Skeletal muscle cell (primary cell): ENCODE results near the gene TIGD3.
A peak's percentile ranks its signal among the peaks of the same experiment; 100 is the strongest.

Experiments
- DNase-seq: peaks from one replicate; pipeline ENCODE4 v3.0.0-alpha.2; 2010; ENCODE audit warnings: low read depth
- H3K4me3 ChIP-seq: 2 replicates; pipeline ENCODE4 v1.5.1; 2011; ENCODE audit warnings: low read depth, mild to moderate bottlenecking, control low read depth, low read length, moderate library complexity

Gene TIGD3

GRCh38 chr11:65362320-65362931, 7.9 kb downstream of the TIGD3 start:
- no peak overlapping the region for H3K4me3 ChIP-seq
- no peak for DNase-seq

- H3K4me3 ChIP-seq: no peak overlapping the region
- no peak for DNase-seq
Measured at GRCh38 chr11:65362966-65363365, 8.4 kb downstream of the TIGD3 start.

- H3K4me3 ChIP-seq: no peak overlapping the region
- DNase-seq: no peak
Measured at GRCh38 chr11:65363770-65364169, 9.2 kb downstream of the TIGD3 start.

- H3K4me3 ChIP-seq: no peak overlapping the region
- peak; percentile 39 for DNase-seq
Measured at GRCh38 chr11:65366340-65366773, 11.8 kb downstream of the TIGD3 start.

- no peak for DNase-seq
- no peak overlapping the region for H3K4me3 ChIP-seq
Measured at GRCh38 chr11:65370659-65371049, 16.1 kb downstream of the TIGD3 start.

GRCh38 chr11:65373839-65374580, 19.5 kb downstream of the TIGD3 start:
- no peak for DNase-seq
- H3K4me3 ChIP-seq: no peak overlapping the region

- no peak for DNase-seq
- no peak overlapping the region for H3K4me3 ChIP-seq
Measured at GRCh38 chr11:65375012-65375411, 20.5 kb downstream of the TIGD3 start.

GRCh38 chr11:65376138-65376713, 21.7 kb downstream of the TIGD3 start:
- DNase-seq: no peak

GRCh38 chr11:65377036-65377435, 22.5 kb downstream of the TIGD3 start:
- no peak overlapping the region for H3K4me3 ChIP-seq
- DNase-seq: no peak

More at GRCh38 chr11:65376138-65376713, 21.7 kb downstream of the TIGD3 start:
- H3K4me3 ChIP-seq: no peak overlapping the region

GRCh38 chr11:65377777-65378176, 23.2 kb downstream of the TIGD3 start:
- DNase-seq: no peak
- no peak overlapping the region for H3K4me3 ChIP-seq

GRCh38 chr11:65378208-65378927, 23.8 kb downstream of the TIGD3 start:
- DNase-seq: no peak
- H3K4me3 ChIP-seq: no peak overlapping the region

- no peak overlapping the region for H3K4me3 ChIP-seq
- DNase-seq: no peak
Measured at GRCh38 chr11:65378928-65379638, 24.5 kb downstream of the TIGD3 start.

- no peak for DNase-seq
- no peak overlapping the region for H3K4me3 ChIP-seq
Measured at GRCh38 chr11:65379698-65380459, 25.3 kb downstream of the TIGD3 start.

- DNase-seq: no peak
- H3K4me3 ChIP-seq: no peak overlapping the region
Measured at GRCh38 chr11:65380460-65381119, 26.0 kb downstream of the TIGD3 start.

- DNase-seq: no peak
- H3K4me3 ChIP-seq: peak overlapping the region; percentile 24
Measured at GRCh38 chr11:65381716-65382032, 27.1 kb downstream of the TIGD3 start.

- H3K4me3 ChIP-seq: peak within 1 kb of the TSS; percentile 33
- DNase-seq: peak; percentile 99
Measured at GRCh38 chr11:65382033-65382803, 27.7 kb downstream of the TIGD3 start, which contains the start of gene SLC25A45. Gene SLC25A45, minus strand, starts transcription at chr11:65382646. Its CDS starts 695 bp downstream, at chr11:65381951.

- DNase-seq: no peak
Measured at GRCh38 chr11:65382804-65383368, 28.3 kb downstream of the TIGD3 start.

More at GRCh38 chr11:65382804-65383368, 28.3 kb downstream of the TIGD3 start:
- peak overlapping the region; percentile 33 for H3K4me3 ChIP-seq
